GM12801 (cell line): ENCODE measurements around the gene HDAC10.

ENCODE experiments used
- CTCF ChIP-seq: IDR thresholded peaks from one replicate; pipeline ENCODE4 v1.5.1; 2011; ENCODE audit warnings: control low read depth; ENCODE audit not compliant: insufficient read length; ENCODE audit errors: extremely low read depth

The HDAC10 gene

DNA sequence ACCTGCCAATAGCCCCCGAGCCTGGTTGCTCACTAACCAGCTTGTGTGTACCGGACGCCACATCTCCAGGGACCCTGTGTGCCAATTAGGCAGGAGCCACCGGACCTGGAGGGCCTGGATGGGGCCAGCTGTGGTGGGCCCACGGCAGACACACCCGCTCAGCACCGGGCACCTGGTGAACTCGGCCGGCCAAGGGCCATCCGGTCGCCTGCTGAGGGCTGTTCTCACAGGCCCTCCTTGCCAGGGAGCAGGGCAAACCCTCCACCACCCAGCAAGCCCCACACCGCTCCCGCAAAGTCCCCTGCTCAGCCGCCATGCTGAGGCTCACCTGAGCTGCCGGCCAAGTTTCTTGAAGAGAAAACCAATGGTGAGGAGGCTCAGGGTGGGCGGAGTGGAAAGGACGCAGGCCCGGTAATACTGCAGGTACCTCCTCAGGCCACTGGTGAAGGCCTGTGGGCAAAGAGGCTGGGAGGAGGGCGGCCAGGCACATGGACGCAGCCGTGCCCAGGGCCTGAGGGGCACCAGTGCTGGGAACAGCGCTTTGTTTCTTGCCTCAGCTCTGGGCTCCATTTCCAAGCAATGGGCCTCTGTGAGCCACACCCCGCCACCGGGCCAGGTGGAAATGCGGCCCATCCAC, 23.4 kb downstream of the HDAC10 start:
- no peak for TF ChIP-seq CTCF

DNA sequence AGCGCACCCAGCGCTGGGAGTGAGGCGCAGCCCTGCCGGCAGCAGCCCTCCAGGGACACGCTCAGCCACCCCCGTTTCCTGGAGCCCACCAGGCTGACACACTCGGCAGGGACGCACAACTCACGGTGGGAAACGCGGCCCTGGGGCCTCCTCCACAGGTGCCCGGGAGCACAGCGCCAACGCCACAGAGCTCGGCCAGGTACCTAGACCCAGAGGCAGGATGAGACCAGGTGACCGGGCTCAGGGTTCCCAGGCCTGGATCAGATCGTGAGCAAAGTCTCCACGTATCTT, 24.2 kb downstream of the HDAC10 start:
- no peak for TF ChIP-seq CTCF

GRCh38 chr22:50226063-50226874, 24.8 kb downstream of the HDAC10 start:
- no peak for TF ChIP-seq CTCF

DNA sequence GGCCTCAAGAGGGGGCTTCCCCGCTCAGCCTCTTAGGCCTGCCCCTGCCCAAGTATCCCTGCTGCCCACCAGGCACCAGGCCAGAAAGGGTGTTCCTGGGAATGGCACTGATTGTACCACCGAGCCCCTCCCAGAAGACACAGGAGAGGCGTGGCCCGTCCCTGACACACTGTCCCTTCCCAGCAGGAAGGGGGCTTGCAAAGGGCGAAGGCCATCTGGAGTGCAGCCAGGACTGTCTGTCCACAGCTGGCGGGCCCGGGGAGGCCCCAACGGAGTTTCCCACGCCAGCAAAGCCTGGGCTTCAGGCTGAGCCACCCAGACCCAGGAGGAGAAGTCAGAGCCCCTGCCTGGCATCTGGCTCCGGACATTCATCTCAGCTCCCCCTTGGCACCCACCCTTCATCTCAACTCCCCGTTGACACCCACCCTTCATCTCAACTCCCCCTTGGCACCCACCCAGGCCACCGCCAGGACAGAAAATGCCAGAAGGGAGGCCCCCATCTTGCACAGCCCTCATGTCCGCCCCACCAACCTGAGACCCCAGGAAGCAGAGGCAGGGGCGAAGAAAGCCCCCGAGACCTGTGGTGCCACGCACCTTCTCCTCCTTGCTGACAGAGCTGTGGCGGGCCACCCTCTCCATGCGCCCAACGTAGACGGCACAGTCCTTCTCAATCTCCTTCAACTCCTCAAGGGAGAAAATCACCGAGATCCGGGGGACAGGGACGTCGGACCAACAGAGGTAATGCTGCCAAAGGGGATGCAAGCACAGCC, 25.7 kb downstream of the HDAC10 start:
- no peak for TF ChIP-seq CTCF

- TF ChIP-seq CTCF = no peak
Observed at GRCh38 chr22:50224071-50224470, 27.0 kb downstream of the HDAC10 start.

DNA sequence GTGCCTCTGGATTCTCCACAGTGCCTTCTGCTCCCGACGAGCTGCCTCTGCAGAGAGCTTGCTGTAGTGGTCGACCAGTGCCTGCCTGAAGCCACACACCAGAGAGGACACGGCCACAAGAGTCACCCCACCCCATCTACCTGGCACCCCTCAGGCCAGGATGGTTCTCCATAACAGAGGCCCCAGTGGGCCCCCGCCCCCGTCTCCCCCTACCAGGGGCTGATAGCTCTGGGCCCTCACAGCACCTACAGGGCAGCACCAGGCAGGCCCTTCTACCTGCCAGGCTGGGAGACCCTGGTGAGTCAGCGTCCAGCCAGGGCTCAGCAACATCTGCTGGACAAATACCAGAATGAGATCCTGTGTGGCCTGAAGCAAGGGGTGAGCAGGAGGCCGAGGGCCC, 28.6 kb downstream of the HDAC10 start:
- no peak for TF ChIP-seq CTCF
